Panc1 (cell line): ENCODE measurements around the gene FAM53B. TPM values are rescaled to one million over a fixed set of nuclear protein-coding genes. Genes with fewer than 3 reads are reported as not detected.

ENCODE experiments used
- ATAC-seq: fragments of 200-7000 bp; cut with Tn5 transposase; 2 replicates; pipeline ENCODE4 v1.9.1; 2020; ENCODE audit warnings: mild to moderate bottlenecking, moderate library complexity
- BruUV-seq: library from RNA; stranded (reverse); fragments of 400-500 nt; replicated peaks from 2 replicates; lab custom pipeline; 2021; lab: Mats Ljungman, UMichigan
- CTCF ChIA-PET: fragments of 300-600 bp; sonication (Branson Sonifier 250); formaldehyde crosslinking; loops from one replicate; lab custom pipeline; 2022; ENCODE audit warnings: antibody characterized with exemption; lab: Charles Lee
- POLR2A ChIA-PET: fragments of 300-600 bp; sonication (Branson Sonifier 250); formaldehyde crosslinking; loops from one replicate; lab custom pipeline; 2022; ENCODE audit warnings: antibody characterized with exemption; lab: Charles Lee
- DNase-seq: peaks from one replicate; pipeline ENCODE4 v3.0.0-alpha.2; 2010; ENCODE audit warnings: low read depth, low spot score
- H3K27ac ChIP-seq: 2 replicates; pipeline ENCODE4 v1.5.1; 2011; ENCODE audit warnings: mild to moderate bottlenecking, low read length, inconsistent platforms
- H3K27me3 ChIP-seq: fragments of 200-500 bp; sonication (Bioruptor generic); 2 replicates; pipeline ENCODE4 v1.6.0; 2014; ENCODE audit warnings: low read length, inconsistent platforms; ENCODE audit not compliant: control insufficient read depth, insufficient read depth
- H3K36me3 ChIP-seq: fragments of 200-500 bp; sonication (Bioruptor generic); 2 replicates; pipeline ENCODE4 v1.5.1; 2014; ENCODE audit warnings: inconsistent platforms, mild to moderate bottlenecking, low read length, moderate library complexity; ENCODE audit not compliant: control insufficient read depth, insufficient read depth
- H3K4me1 ChIP-seq: 2 replicates; pipeline ENCODE4 v1.5.1; 2011; ENCODE audit warnings: inconsistent platforms, mild to moderate bottlenecking, low read length, moderate library complexity; ENCODE audit not compliant: control insufficient read depth, insufficient read depth
- H3K4me3 ChIP-seq, 2 experiments: 2 replicates each; pipeline ENCODE4 v1.5.1; 2011 to 2012; ENCODE audit warnings: low read depth in 2 of 2, low read length in 2 of 2, mild to moderate bottlenecking in 2 of 2, inconsistent platforms in 1 of 2, moderate library complexity in 1 of 2
- H3K9me3 ChIP-seq: fragments of 200-500 bp; sonication (Bioruptor generic); 2 replicates; pipeline ENCODE4 v1.5.1; 2014; ENCODE audit warnings: low read depth, mild to moderate bottlenecking, inconsistent platforms, low read length, moderate library complexity; ENCODE audit not compliant: control insufficient read depth, insufficient read depth
- POLR2AphosphoS5 ChIP-seq: IDR thresholded peaks from 2 replicates; pipeline ENCODE4 v1.6.1; 2012; ENCODE audit warnings: mild to moderate bottlenecking, low read depth, low read length, moderate library complexity
- SIN3A ChIP-seq: IDR thresholded peaks from 2 replicates; pipeline ENCODE4 v1.6.1; 2012; ENCODE audit warnings: low read depth, mild to moderate bottlenecking, low read length, moderate library complexity, borderline replicate concordance; ENCODE audit not compliant: insufficient read depth
- TCF7L2 ChIP-seq: IDR thresholded peaks from 2 replicates; pipeline ENCODE4 v1.6.1; 2011; ENCODE audit warnings: mild to moderate bottlenecking, low read depth, low read length, inconsistent platforms
- in situ Hi-C: cut with HindIII; loops from 2 replicates; pipeline ENCODE4 v1.10.0; 2016; ENCODE audit warnings: low sequenced_read_pairs, low pct_unique_long_range_greater_than_20kb
- intact Hi-C: fragments of 100-400 bp; cut with micrococcal nuclease; formaldehyde crosslinking; loops from one replicate; pipeline ENCODE4 v1.10.0; 2022; ENCODE audit not compliant: unreplicated experiment
- total RNA-seq: library from RNA; stranded (reverse); gene quantifications from one replicate; pipeline ENCODE4 v1.2.1, GENCODE V29; 2021; ENCODE audit not compliant: unreplicated experiment
- TF ChIP-seq, protein P1 (sequence below), 2 experiments: IDR thresholded peaks; 2 replicates each; pipeline ENCODE4 v1.6.1; 2011 to 2012; ENCODE audit warnings: low read depth in 2 of 2, control low read depth in 1 of 2, low read length in 1 of 2, mild to moderate bottlenecking in 1 of 2, moderate library complexity in 1 of 2; ENCODE audit not compliant: insufficient read depth in 1 of 2
- TF ChIP-seq, protein P2 (sequence below): fragments of 450-650 bp; IDR thresholded peaks from 2 replicates; pipeline ENCODE4 v1.5.1; 2017; ENCODE audit warnings: mild to moderate bottlenecking

FAM53B gene
- total RNA-seq, 1 experiment from 2014 or later, result 42.5 TPM

DNA sequence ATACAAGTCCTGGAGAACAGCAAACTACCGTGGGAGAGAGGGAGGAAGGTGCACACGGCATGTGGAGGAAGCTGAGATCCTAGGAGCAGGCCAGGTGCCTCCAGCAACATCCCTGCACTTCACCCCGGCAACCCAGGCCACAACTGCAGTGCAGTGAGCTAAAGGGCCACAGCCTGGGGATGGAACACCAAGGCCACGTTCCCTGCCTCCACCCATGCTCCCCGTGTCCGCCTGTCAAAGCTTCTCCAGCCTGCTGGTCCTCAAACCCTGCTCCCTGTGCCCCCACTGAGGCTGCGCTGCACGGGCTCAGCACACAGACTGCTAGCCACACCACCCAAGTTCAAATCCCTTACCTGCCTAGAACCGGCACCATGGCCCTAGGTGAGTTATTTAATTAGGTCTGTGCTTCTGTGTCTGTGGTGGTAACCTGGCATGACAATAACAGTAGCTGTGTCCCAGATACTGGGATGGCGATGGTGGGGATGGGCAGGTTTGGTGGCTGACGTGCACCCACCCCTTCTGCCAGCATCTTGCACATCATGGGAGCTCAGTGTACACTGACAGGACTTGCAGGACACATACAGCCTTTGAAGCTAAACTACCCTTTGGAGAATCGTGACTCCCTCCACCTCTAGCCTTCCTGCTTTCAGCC, 85.5 kb downstream of the FAM53B start:
- Histone ChIP-seq H3K9me3 (no peaks in the 10 kb centered on the region), H3K36me3 (0 out of 2 replicates have a peak, but pooled peaks cover 2% of the 10 kb centered on the region), H3K27ac (no peak overlapping the region), H3K27me3 (no peaks in the 10 kb centered on the region), H3K4me3 (no peak overlapping the region), H3K4me1 (no peaks in the 10 kb centered on the region)
- DNase-seq, result no peak
- no TSS peak for BruUV-seq
- ChIA-PET POLR2A (interaction anchor here (0.6 kb wide), 1 partner anchor 309 kb away, joined by 5 read pairs; no protein-coding TSS in a partner anchor), CTCF (no interaction called here)
- in situ Hi-C loops (no loop called here), intact Hi-C loops (no loop called here)
- TF ChIP-seq, protein P1, sequence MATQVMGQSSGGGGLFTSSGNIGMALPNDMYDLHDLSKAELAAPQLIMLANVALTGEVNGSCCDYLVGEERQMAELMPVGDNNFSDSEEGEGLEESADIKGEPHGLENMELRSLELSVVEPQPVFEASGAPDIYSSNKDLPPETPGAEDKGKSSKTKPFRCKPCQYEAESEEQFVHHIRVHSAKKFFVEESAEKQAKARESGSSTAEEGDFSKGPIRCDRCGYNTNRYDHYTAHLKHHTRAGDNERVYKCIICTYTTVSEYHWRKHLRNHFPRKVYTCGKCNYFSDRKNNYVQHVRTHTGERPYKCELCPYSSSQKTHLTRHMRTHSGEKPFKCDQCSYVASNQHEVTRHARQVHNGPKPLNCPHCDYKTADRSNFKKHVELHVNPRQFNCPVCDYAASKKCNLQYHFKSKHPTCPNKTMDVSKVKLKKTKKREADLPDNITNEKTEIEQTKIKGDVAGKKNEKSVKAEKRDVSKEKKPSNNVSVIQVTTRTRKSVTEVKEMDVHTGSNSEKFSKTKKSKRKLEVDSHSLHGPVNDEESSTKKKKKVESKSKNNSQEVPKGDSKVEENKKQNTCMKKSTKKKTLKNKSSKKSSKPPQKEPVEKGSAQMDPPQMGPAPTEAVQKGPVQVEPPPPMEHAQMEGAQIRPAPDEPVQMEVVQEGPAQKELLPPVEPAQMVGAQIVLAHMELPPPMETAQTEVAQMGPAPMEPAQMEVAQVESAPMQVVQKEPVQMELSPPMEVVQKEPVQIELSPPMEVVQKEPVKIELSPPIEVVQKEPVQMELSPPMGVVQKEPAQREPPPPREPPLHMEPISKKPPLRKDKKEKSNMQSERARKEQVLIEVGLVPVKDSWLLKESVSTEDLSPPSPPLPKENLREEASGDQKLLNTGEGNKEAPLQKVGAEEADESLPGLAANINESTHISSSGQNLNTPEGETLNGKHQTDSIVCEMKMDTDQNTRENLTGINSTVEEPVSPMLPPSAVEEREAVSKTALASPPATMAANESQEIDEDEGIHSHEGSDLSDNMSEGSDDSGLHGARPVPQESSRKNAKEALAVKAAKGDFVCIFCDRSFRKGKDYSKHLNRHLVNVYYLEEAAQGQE (IDR thresholded peaks at IDR 0.05; ENCODE audit: insufficient read depth in 1 of 2, low read depth in 2 of 2, low read length in 1 of 2), result no peak
- no peak for TF ChIP-seq TCF7L2
- TF ChIP-seq SIN3A, result no peak
- TF ChIP-seq, protein P2, sequence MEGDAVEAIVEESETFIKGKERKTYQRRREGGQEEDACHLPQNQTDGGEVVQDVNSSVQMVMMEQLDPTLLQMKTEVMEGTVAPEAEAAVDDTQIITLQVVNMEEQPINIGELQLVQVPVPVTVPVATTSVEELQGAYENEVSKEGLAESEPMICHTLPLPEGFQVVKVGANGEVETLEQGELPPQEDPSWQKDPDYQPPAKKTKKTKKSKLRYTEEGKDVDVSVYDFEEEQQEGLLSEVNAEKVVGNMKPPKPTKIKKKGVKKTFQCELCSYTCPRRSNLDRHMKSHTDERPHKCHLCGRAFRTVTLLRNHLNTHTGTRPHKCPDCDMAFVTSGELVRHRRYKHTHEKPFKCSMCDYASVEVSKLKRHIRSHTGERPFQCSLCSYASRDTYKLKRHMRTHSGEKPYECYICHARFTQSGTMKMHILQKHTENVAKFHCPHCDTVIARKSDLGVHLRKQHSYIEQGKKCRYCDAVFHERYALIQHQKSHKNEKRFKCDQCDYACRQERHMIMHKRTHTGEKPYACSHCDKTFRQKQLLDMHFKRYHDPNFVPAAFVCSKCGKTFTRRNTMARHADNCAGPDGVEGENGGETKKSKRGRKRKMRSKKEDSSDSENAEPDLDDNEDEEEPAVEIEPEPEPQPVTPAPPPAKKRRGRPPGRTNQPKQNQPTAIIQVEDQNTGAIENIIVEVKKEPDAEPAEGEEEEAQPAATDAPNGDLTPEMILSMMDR, result no peak
- TF ChIP-seq POLR2AphosphoS5, result no peak
- no peak for ATAC-seq

DNA sequence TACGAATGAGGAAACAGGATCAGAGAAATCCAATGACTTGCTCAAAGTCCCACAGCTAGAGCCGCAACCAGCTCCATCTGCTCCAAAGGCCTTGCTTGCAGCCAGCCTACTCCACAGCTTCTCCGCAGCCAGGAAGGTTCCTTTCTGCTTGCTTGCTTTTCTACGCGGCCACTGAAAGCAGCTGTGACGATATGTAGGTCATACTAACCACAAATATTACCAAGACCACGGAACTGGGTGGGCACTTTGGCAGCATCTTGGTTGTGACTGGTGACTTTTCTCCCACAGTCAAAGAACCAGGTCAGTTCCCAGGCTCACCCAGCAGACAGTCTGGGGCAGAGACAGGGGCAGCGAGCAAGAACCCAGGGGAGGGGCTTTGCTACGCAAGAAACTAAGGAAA, 86.4 kb downstream of the FAM53B start:
- TF ChIP-seq, protein P2, result no peak
- TF ChIP-seq, protein P1 (IDR thresholded peaks at IDR 0.05; ENCODE audit: insufficient read depth in 1 of 2, low read depth in 2 of 2, low read length in 1 of 2), result no peak
- TF ChIP-seq POLR2AphosphoS5 (no peak), TCF7L2 (no peak), SIN3A (no peak)
- no peaks in the 10 kb centered on the region for H3K27me3 ChIP-seq
- H3K9me3 ChIP-seq, result no peaks in the 10 kb centered on the region
- no peaks in the 10 kb centered on the region for H3K36me3 ChIP-seq
- H3K4me3 ChIP-seq, result no peak overlapping the region
- POLR2A ChIA-PET, result no interaction called here
- in situ Hi-C loops (no loop called here), intact Hi-C loops (no loop called here)
- CTCF ChIA-PET, result interaction anchor here (0.5 kb wide), 1 partner anchor 61 kb away, joined by 3 read pairs; no protein-coding TSS in a partner anchor
- DNase-seq (no peak), ATAC-seq (no peak)
- no peaks in the 10 kb centered on the region for H3K4me1 ChIP-seq
- no TSS peak for BruUV-seq
- no peak overlapping the region for H3K27ac ChIP-seq
